AG09309 (cell line): Measurements from ENCODE around the gene LRRC41.

Experiments used
- DNase-seq: peaks from one replicate; pipeline ENCODE4 v3.0.0-alpha.2; 2010; ENCODE audit warnings: low read depth
- H3K4me3 ChIP-seq: 2 replicates; pipeline ENCODE4 v1.5.1; 2011; ENCODE audit warnings: mild to moderate bottlenecking, low read depth, low read length, moderate library complexity; ENCODE audit not compliant: control insufficient read depth
- CTCF ChIP-seq: IDR thresholded peaks from 2 replicates; pipeline ENCODE4 v1.5.1; 2011; ENCODE audit warnings: mild to moderate bottlenecking, low read depth, low read length, inconsistent platforms; ENCODE audit not compliant: insufficient read depth, control insufficient read depth; ENCODE audit errors: missing control alignments

The LRRC41 gene

GRCh38 chr1:46281021-46281420 lies 22.4 kb downstream of the LRRC41 start:
- H3K4me3 ChIP-seq: no peak overlapping the region
- DNase-seq: no peak
- TF ChIP-seq CTCF: no peak

- no peak overlapping the region for H3K4me3 ChIP-seq
- no peak for DNase-seq
- TF ChIP-seq CTCF: no peak
Measured at GRCh38 chr1:46280092-46280491, 23.3 kb downstream of the LRRC41 start.

- no peak for DNase-seq
- no peak for TF ChIP-seq CTCF
Measured at GRCh38 chr1:46278807-46279206, 24.6 kb downstream of the LRRC41 start.

GRCh38 chr1:46277658-46278373 lies 25.6 kb downstream of the LRRC41 start:
- no peak for DNase-seq
- no peak overlapping the region for H3K4me3 ChIP-seq
- TF ChIP-seq CTCF: no peak

More at GRCh38 chr1:46278807-46279206, 24.6 kb downstream of the LRRC41 start:
- H3K4me3 ChIP-seq: no peak overlapping the region

- DNase-seq: no peak
- no peak for TF ChIP-seq CTCF
- H3K4me3 ChIP-seq: no peak overlapping the region
Measured at GRCh38 chr1:46275030-46275337, 28.4 kb downstream of the LRRC41 start.

- H3K4me3 ChIP-seq: no peak overlapping the region
- no peak for TF ChIP-seq CTCF
- no peak for DNase-seq
Measured at GRCh38 chr1:46274225-46275029, 29.0 kb downstream of the LRRC41 start.
